Activated T-cell treated with anti-CD3 and anti-CD28 coated beads for 4 hours (primary cell): Measurements from ENCODE around the gene NCF1.
"Not testable (repeated sequence)": the region's sequence is repeated elsewhere in the genome, so short reads cannot be mapped to it uniquely, and the experiment has no call there.

ENCODE experiments used
- DNase-seq: peaks from one replicate; pipeline ENCODE4 v3.0.0-alpha.2; 2020

Gene NCF1

GRCh38 chr7:74773760-74774750 is at the start of gene NCF1:
NCF1 (plus strand) TSS chr7:74774011; CDS start chr7:74774032, 21 bp downstream.
- not testable (repeated sequence) for DNase-seq

- DNase-seq: no peak
Observed at GRCh38 chr7:74725840-74726239, 48.0 kb upstream of the NCF1 start.

GRCh38 chr7:74726309-74727101 is 47.3 kb upstream of the NCF1 start:
- DNase-seq: no peak

- DNase-seq: not testable (repeated sequence)
Observed at GRCh38 chr7:74728686-74729085, 45.1 kb upstream of the NCF1 start.

GRCh38 chr7:74730186-74730585 is 43.6 kb upstream of the NCF1 start:
- not testable (repeated sequence) for DNase-seq

- DNase-seq: not testable (repeated sequence)
Observed at GRCh38 chr7:74739974-74740703, 33.7 kb upstream of the NCF1 start.

GRCh38 chr7:74743936-74744557 is 29.8 kb upstream of the NCF1 start:
- DNase-seq: not testable (repeated sequence)

GRCh38 chr7:74753921-74754482 is 19.8 kb upstream of the NCF1 start:
- not testable (repeated sequence) for DNase-seq

GRCh38 chr7:74756673-74757072 is 17.1 kb upstream of the NCF1 start:
- not testable (repeated sequence) for DNase-seq

GRCh38 chr7:74758268-74758667 is 15.5 kb upstream of the NCF1 start:
- not testable (repeated sequence) for DNase-seq

- DNase-seq: not testable (repeated sequence)
Observed at GRCh38 chr7:74758982-74759381, 14.8 kb upstream of the NCF1 start.

GRCh38 chr7:74765205-74765918 is 8.4 kb upstream of the NCF1 start:
- not testable (repeated sequence) for DNase-seq

- DNase-seq: not testable (repeated sequence)
Observed at GRCh38 chr7:74766509-74766908, 7.3 kb upstream of the NCF1 start.

- not testable (repeated sequence) for DNase-seq
Observed at GRCh38 chr7:74766991-74767390, 6.8 kb upstream of the NCF1 start.

- not testable (repeated sequence) for DNase-seq
Observed at GRCh38 chr7:74770062-74770461, 3.7 kb upstream of the NCF1 start.

GRCh38 chr7:74772093-74772492 is 1.7 kb upstream of the NCF1 start:
- not testable (repeated sequence) for DNase-seq

- DNase-seq: not testable (repeated sequence)
Observed at GRCh38 chr7:74775111-74775510, 1.3 kb downstream of the NCF1 start.

- DNase-seq: not testable (repeated sequence)
Observed at GRCh38 chr7:74779053-74779452, 5.2 kb downstream of the NCF1 start.

- not testable (repeated sequence) for DNase-seq
Observed at GRCh38 chr7:74781746-74782145, 7.9 kb downstream of the NCF1 start.

- not testable (repeated sequence) for DNase-seq
Observed at GRCh38 chr7:74783595-74783994, 9.8 kb downstream of the NCF1 start.
